ENCODE measurements around the gene MEGF10.

Gene MEGF10

GRCh38 chr5:127389601-127390000 lies 99.0 kb downstream of the MEGF10 start:
- no peak for DNase-seq (ENCODE audit: extremely low spot score)
- no peak for TF ChIP-seq CTCF (IDR thresholded peaks at IDR 0.05; ENCODE audit: control extremely low read depth, extremely low read depth, low read depth, missing control alignments)
- ChIA-PET POLR2A (no interaction called here), CTCF (interaction anchor here (1.5 to 1.9 kb wide), 3 partner anchors 9 to 15 kb away, joined by 3 to 7 read pairs (median 3); no protein-coding TSS in a partner anchor)

GRCh38 chr5:127392762-127393161 lies 102.2 kb downstream of the MEGF10 start:
- ChIA-PET CTCF (interaction anchor here (1.3 to 1.7 kb wide), 2 partner anchors 8 to 26 kb away, joined by 3 to 5 read pairs; no protein-coding TSS in a partner anchor), POLR2A (no interaction called here)
- TF ChIP-seq CTCF (IDR thresholded peaks at IDR 0.05; ENCODE audit: control extremely low read depth, extremely low read depth, low read depth, missing control alignments), result no peak
- DNase-seq (ENCODE audit: extremely low spot score), result no peak

GRCh38 chr5:127396490-127397155 lies 106.0 kb downstream of the MEGF10 start:
- ChIA-PET CTCF (interaction anchor here (1.0 to 1.7 kb wide), 2 partner anchors 14 to 15 kb away, joined by 3 read pairs; no protein-coding TSS in a partner anchor), POLR2A (no interaction called here)
- no peak for TF ChIP-seq CTCF (IDR thresholded peaks at IDR 0.05; ENCODE audit: control extremely low read depth, extremely low read depth, low read depth, missing control alignments)
- DNase-seq (ENCODE audit: extremely low spot score), result no peak

- no peak for DNase-seq (ENCODE audit: extremely low spot score)
- ChIA-PET POLR2A (no interaction called here), CTCF (interaction anchor here (3.6 kb wide), 1 partner anchor 10 kb away, joined by 18 read pairs; no protein-coding TSS in a partner anchor)
- TF ChIP-seq CTCF (IDR thresholded peaks at IDR 0.05; ENCODE audit: control extremely low read depth, extremely low read depth, low read depth, missing control alignments), result no peak
Measured at GRCh38 chr5:127398508-127398907, 107.9 kb downstream of the MEGF10 start.

- DNase-seq (ENCODE audit: extremely low spot score), result no peak
- ChIA-PET POLR2A (no interaction called here), CTCF (interaction anchor here (3.6 kb wide), 1 partner anchor 9 kb away, joined by 18 read pairs; no protein-coding TSS in a partner anchor)
- no peak for TF ChIP-seq CTCF (IDR thresholded peaks at IDR 0.05; ENCODE audit: control extremely low read depth, extremely low read depth, low read depth, missing control alignments)
Measured at GRCh38 chr5:127399068-127399467, 108.5 kb downstream of the MEGF10 start.

- TF ChIP-seq CTCF (IDR thresholded peaks at IDR 0.05; ENCODE audit: control extremely low read depth, extremely low read depth, low read depth, missing control alignments), result no peak
- POLR2A ChIA-PET, result no interaction called here
- no peak for DNase-seq (ENCODE audit: extremely low spot score)
- CTCF ChIA-PET, result interaction anchor here (1.0 to 3.6 kb wide), 4 partner anchors 8 to 41 kb away, joined by 3 to 18 read pairs (median 4); no protein-coding TSS in a partner anchor
Measured at GRCh38 chr5:127400539-127400938, 109.9 kb downstream of the MEGF10 start.

All from GM10248 (cell line).